ENCODE results near the gene ZNF727.

- no peak for TF ChIP-seq CSDC2 (CRISPR knock-in tag; IDR thresholded peaks at IDR 0.05)
- TF ChIP-seq SNAI2 (CRISPR knock-in tag; IDR thresholded peaks at IDR 0.05) = no peak
- no peak for TF ChIP-seq CREB5 (CRISPR knock-in tag; IDR thresholded peaks at IDR 0.05; ENCODE audit: low read depth)
- no peak for TF ChIP-seq BACH2 (CRISPR knock-in tag; IDR thresholded peaks at IDR 0.05; ENCODE audit: borderline replicate concordance)
- TF ChIP-seq ESRRG (CRISPR knock-in tag; IDR thresholded peaks at IDR 0.05) = no peak
- TF ChIP-seq ARNTL (CRISPR knock-in tag; IDR thresholded peaks at IDR 0.05; ENCODE audit: borderline replicate concordance, low read depth) = no peak
- no peak for TF ChIP-seq TOX (CRISPR knock-in tag; IDR thresholded peaks at IDR 0.05; ENCODE audit: borderline replicate concordance)
- no peak for TF ChIP-seq POU6F1 (CRISPR knock-in tag; IDR thresholded peaks at IDR 0.05; ENCODE audit: borderline replicate concordance, low read depth)
- TF ChIP-seq PATZ1 (CRISPR knock-in tag; IDR thresholded peaks at IDR 0.05; ENCODE audit: borderline replicate concordance) = no peak
- TF ChIP-seq ZFP3 (CRISPR knock-in tag; IDR thresholded peaks at IDR 0.05) = no peak
These were observed 9.8 kb upstream of the ZNF727 start for GRCh38 chr7:64035388-64035787.
